Activated T-cell treated with anti-CD3 and anti-CD28 coated beads for 48 hours (primary cell): ENCODE measurements around the gene RNU6-7.

Source experiments
- DNase-seq: peaks from one replicate; pipeline ENCODE4 v3.0.0-alpha.2; 2020; ENCODE audit warnings: low read depth

The RNU6-7 gene

DNA sequence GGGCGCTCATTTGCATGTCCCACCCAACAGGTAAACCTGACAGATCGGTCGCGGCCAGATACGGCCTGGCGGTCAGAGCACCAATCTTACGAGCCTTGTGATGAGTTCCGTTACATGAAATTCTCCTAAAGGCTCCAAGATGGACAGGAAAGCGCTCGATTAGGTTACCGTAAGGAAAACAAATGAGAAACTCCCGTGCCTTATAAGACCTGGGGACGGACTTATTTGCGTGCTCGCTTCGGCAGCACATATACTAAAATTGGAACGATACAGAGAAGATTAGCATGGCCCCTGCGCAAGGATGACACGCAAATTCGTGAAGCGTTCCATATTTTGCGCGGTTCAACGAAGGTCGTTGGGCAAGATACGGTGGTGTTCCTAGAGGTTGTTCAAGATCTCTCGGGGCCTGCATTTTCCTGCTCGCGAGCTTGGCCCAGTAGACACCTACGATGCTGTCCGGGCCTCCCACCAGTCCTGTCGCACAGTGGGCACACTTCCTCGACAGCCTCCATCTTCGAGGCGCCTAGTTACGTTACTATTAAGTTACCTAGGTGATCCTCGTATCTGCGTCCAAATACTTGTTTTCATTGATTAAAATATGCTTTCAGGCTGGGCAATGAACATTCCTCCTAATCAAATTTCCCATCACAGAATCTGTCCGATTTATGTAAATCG is at the start of gene RNU6-7:
RNU6-7 (plus strand) TSS at position 230 of the 675 bp plus-strand sequence.
- DNase-seq = peak; percentile 16

DNA sequence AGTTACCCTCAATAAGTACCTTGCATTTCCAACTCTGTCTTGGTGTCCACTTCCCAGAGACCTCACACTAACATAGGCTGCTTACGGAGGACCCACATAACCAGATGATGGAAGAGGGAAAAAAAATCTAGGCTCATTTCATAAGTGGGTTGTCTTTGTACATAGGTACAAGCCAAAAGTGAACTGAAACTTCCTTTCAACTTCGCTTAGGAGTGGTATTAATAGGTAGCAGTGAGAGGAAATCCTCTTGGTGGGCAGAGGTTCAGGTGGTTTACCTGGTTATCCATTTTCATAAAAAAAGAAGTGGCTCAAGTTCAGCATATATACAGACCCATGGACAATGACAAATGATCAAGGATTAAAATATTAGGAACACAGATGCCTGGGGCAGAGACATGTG is 35.8 kb upstream of the RNU6-7 start:
- no peak for DNase-seq

DNA sequence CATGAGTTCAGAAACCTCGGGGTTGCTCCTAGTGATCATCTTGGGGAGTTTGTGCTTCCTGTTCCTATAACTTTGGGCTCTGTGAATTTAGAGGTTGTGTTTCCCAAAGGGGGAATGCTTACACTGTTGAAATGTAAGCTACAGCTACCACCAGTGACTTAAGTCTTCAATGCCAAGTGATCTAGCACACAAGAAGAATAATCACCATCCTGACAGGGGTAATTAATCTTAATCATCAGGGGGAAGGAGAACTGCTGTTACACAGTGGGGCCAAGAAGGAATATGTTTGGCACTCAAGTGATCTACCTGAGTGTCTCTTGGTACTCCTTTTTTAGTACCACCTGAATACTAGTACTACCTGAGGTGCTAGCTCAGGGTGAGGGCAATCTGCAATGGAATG is 34.9 kb upstream of the RNU6-7 start:
- DNase-seq = no peak

DNA sequence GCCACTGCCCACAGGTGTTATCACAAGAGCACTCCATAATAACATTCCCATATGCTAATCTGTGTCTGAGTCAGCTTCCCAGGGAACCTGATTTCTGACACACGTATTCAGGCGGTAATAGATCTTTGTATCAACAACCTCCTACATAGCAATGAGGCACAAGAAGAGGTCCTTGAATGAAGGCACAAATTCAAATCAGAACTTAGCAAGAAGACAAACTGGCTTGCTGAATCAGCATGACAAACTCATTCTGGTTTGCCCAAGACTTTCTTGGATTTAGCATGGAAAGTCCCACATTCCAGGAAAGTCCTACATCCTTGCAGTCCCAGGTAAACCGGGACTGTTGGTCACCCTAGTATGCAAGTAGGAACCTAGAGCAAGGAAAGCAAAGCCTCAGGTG is 33.9 kb upstream of the RNU6-7 start:
- no peak for DNase-seq

GRCh38 chr14:32169191-32169590 is 32.7 kb upstream of the RNU6-7 start:
- no peak for DNase-seq

GRCh38 chr14:32171469-32171868 is 30.4 kb upstream of the RNU6-7 start:
- DNase-seq = no peak

- DNase-seq = no peak
Observed at GRCh38 chr14:32183151-32184058, 18.4 kb upstream of the RNU6-7 start.

GRCh38 chr14:32185097-32185496 is 16.7 kb upstream of the RNU6-7 start:
- no peak for DNase-seq

- DNase-seq = no peak
Observed at GRCh38 chr14:32186248-32186647, 15.6 kb upstream of the RNU6-7 start.

GRCh38 chr14:32189811-32190210 is 12.0 kb upstream of the RNU6-7 start:
- DNase-seq = no peak

DNA sequence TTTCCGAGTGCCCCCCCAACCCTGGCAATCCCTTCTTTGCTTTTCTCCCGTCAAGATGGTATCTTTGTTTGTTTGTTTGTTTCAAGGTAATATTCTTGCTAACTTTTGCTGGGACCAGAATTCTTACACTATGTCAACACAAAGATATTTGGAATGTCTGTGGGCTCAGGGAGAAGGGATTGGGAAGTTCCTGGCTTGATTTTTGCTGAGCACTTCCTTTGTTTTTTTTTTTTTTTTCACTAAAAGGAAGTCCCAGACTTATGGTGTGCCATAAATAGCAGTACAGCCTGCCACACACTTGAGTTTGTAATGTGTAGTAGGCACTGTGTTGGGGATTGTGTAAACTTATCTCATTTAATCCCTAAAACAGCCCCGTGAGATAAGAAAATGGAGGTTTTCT is 11.2 kb upstream of the RNU6-7 start:
- DNase-seq = no peak

DNA sequence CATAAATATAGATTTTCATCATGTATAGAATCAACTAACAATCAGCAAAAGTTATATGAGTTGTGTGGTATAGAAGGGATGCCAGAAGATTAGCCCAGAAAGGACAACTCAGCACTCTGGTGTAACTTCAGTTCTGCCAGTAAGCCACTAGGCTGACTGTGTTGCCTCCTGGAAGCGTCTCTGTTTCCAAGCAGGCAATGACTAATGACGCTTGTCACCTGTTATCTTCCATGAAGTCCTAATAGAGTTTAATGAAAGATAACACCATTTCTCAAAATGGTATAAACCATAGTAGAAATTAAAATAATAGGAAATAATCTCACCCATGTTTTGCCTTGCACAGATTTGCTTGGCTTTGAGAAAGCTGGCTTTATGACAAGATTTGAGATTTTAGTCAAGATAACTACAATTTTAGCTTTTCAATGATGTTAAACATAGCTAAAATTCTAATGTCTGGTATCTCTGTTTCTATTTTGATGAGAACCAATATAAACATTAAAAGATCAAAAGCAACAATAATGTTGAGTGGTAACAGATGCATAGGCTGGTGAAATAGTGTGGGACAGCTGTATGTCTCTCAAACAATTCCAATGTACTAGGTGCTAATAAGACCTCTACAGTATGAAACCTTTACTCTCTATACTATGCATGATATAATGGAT is 9.0 kb upstream of the RNU6-7 start:
- DNase-seq = no peak

- no peak for DNase-seq
Observed at GRCh38 chr14:32193532-32193931, 8.3 kb upstream of the RNU6-7 start.

DNA sequence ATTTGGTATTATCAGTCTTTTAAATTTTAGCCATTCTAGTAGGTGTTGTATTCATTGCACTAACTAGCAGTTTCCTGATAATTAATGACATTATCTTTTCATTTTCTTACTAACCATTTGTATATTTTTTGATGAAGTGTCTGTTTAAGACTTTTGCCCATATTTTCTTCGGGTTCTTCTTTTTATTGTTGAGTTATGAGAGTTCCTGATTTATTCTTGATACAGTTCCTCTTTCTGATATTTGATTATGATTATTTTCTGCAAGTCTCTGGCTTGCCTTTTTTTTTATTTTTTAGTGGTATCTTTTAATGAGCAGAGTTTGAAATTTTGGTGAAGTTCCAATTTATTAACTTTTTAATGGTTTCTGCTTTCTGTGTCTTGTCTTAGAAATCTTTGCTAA is 6.2 kb upstream of the RNU6-7 start:
- DNase-seq = no peak

DNA sequence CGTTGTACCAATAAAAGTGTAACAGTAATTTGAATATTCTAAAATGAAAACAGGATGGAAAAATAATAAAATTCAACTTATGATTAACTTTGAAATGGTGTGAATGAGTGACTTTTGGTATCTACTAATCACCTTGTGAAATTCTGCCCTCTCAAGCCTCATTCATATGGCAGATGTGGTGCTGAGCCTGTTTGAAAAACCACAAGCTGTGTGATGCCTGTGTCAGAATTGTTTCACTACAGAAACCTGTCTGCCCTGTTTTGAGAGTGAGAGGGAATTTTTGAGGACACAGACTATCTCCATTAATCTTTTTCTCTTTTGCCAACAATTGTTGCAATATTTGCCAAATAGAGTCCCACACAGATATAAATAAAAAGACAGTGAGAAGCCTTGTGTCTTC is 3.9 kb upstream of the RNU6-7 start:
- no peak for DNase-seq

DNA sequence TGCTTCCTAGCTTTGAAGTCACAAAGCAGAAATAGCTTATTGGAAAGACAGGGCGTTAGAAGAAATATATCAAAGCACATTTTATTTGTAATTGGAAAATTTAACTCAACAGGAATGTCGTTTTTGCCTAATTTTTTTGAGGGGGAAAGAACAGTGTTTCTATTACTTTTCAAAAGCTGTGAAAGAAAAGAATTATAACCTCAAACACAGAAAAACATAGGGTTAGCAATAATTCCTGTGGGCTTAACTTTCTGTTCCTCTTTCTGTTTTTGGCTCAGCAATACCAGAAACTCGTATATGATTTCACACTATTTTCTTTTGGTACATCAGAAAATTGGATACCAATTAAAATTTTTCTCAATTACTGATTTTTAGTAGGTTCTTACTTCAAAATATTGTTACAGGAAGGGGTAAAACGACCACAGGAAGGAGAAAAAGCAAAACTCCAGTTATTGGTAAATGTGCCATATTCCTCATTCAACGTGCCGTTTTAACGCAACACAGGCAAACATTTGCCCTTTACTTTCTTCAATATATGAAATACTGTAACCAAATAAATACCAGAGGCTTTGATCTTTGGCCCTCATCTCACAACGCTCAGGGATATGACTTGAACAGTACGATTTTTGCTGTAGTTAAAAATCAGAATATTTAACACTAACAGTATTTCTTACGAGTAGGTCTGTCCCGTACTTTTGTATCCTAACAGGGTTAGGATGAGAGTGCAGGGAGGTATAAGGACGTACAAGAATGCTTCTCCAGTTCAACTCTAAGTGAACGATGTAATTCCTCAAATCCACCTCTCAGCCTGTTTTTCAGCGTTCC is 1.3 kb upstream of the RNU6-7 start:
- no peak for DNase-seq

- peak; percentile 72 for DNase-seq
Observed at GRCh38 chr14:32201193-32201815, 541 bp upstream of the RNU6-7 start.

DNA sequence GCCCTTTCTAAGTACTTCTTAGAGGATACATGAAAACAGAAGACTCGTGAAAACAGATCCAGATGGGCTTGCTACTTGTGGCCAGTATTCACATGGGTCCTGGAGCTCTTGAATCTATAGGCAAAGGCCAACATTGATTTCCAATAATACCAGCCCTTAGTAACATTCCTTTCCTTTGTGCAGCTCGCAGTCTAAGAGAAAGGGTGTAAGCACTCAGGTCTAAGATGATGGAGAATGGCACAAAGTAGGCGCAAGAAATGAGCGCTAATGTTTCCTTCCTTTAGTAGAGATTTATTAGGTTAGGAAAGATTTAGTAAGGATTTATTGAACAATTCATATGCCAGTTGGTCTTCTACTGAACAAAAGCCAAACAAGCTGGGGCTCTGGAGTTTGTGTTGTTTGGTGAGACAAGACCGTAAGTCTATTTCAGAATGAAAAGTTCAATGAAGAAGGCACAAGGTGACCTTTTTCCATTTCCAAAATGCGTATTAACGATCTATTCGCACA is 699 bp downstream of the RNU6-7 start:
- no peak for DNase-seq

- peak; percentile 79 for DNase-seq
Observed at GRCh38 chr14:32202998-32203882, 1.4 kb downstream of the RNU6-7 start, which contains the start of gene RNU6-8. Gene RNU6-8 (minus strand): TSS chr14:32203269.

DNA sequence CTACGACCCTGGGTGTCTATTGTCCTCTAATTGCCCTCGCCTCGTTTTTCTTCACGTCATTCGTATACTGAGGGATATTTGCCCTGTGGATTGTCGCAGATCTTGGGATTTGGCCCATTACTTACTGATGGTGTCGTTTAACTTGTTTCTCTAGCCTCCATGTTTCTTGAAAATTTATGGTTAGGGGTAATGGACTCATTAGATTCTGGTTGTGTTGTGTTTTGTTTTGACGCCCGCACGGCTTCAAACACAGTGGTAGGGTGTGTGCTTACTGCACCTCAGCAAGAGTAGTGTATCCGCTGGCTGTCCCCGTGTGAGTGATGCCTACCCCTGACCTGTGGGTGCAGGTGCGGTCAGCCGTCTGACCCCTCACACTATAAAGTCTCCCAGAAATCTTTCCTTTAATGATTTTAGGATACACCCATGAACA is 2.1 kb downstream of the RNU6-7 start:
- no peak for DNase-seq
